ENCODE measurements around the gene ATG3.

Gene ATG3

GRCh38 chr3:112561734-112562529 is at the start of gene ATG3, which contains the start of gene SLC35A5:
Gene ATG3 (minus strand): TSS chr3:112561962. CDS start chr3:112561528, 434 bp downstream.
Gene SLC35A5 (plus strand): TSS chr3:112562045. CDS start chr3:112563404, 1,359 bp downstream.
- Histone ChIP-seq H3K27me3 (ENCODE audit: insufficient read depth, low read length, poor library complexity) (no peaks in the 10 kb centered on the region), H3K4me3 (ENCODE audit: low read depth in 1 of 2, low read length in 2 of 2) (peak within 1 kb of the TSS; percentile 67 to 96), H3K27ac (ENCODE audit: low read length) (peak within 1 kb of the TSS; percentile 98), H3K36me3 (ENCODE audit: insufficient read depth, low read length) (peaks cover 23% of the 10 kb centered on the region), H2AFZ (ENCODE audit: low read depth, low read length) (peak within 1 kb of the TSS; percentile 96), H3K4me2 (ENCODE audit: insufficient read depth, low read length) (peak within 1 kb of the TSS; percentile 80), H3K79me2 (ENCODE audit: insufficient read depth, low read length) (peaks cover 62% of the 10 kb centered on the region), H3K9me3 (ENCODE audit: insufficient read depth, low read length, severe bottlenecking) (no peaks in the 10 kb centered on the region), H4K20me1 (ENCODE audit: insufficient read depth, low read length) (peaks cover 4% of the 10 kb centered on the region; the same call in 1 of the 2 replicates), H3K9ac (ENCODE audit: low read depth, low read length) (peak within 1 kb of the TSS; percentile 87), H3K4me1 (ENCODE audit: insufficient read depth, low read length) (peaks cover 38% of the 10 kb centered on the region)
- ATAC-seq (ENCODE audit: insufficient read depth, low read depth) (peak; percentile 84), DNase-seq (peak; percentile 98)
- TF ChIP-seq CTCF (IDR thresholded peaks at IDR 0.05; ENCODE audit: borderline replicate concordance, extremely low read depth, low read length, poor library complexity, severe bottlenecking) (no peak), EZH2 (IDR thresholded peaks at IDR 0.05; ENCODE audit: borderline replicate concordance, low read depth, low read length, severe bottlenecking) (no peak)

GRCh38 chr3:112610121-112610520 is 48.4 kb upstream of the ATG3 start:
- Histone ChIP-seq H3K4me2 (ENCODE audit: insufficient read depth, low read length) (no peak overlapping the region), H3K4me3 (ENCODE audit: low read depth in 1 of 2, low read length in 2 of 2) (no peak overlapping the region), H3K36me3 (ENCODE audit: insufficient read depth, low read length) (no peaks in the 10 kb centered on the region), H3K9ac (ENCODE audit: low read depth, low read length) (no peak overlapping the region), H2AFZ (ENCODE audit: low read depth, low read length) (no peak overlapping the region), H4K20me1 (ENCODE audit: insufficient read depth, low read length) (no peaks in the 10 kb centered on the region), H3K9me3 (ENCODE audit: insufficient read depth, low read length, severe bottlenecking) (no peaks in the 10 kb centered on the region), H3K79me2 (ENCODE audit: insufficient read depth, low read length) (no peaks in the 10 kb centered on the region), H3K4me1 (ENCODE audit: insufficient read depth, low read length) (no peaks in the 10 kb centered on the region), H3K27ac (ENCODE audit: low read length) (no peak overlapping the region), H3K27me3 (ENCODE audit: insufficient read depth, low read length, poor library complexity) (peaks cover 6% of the 10 kb centered on the region)
- DNase-seq (no peak), ATAC-seq (ENCODE audit: insufficient read depth, low read depth) (no peak)
- TF ChIP-seq CTCF (IDR thresholded peaks at IDR 0.05; ENCODE audit: borderline replicate concordance, extremely low read depth, low read length, poor library complexity, severe bottlenecking) = no peak
- TF ChIP-seq EZH2 (IDR thresholded peaks at IDR 0.05; ENCODE audit: borderline replicate concordance, low read depth, low read length, severe bottlenecking) = no peak

GRCh38 chr3:112607863-112608262 is 46.1 kb upstream of the ATG3 start:
- Histone ChIP-seq H3K36me3 (ENCODE audit: insufficient read depth, low read length) (no peaks in the 10 kb centered on the region), H3K4me2 (ENCODE audit: insufficient read depth, low read length) (no peak overlapping the region), H3K79me2 (ENCODE audit: insufficient read depth, low read length) (no peaks in the 10 kb centered on the region), H3K4me3 (ENCODE audit: low read depth in 1 of 2, low read length in 2 of 2) (no peak overlapping the region), H3K9me3 (ENCODE audit: insufficient read depth, low read length, severe bottlenecking) (no peaks in the 10 kb centered on the region), H3K9ac (ENCODE audit: low read depth, low read length) (no peak overlapping the region), H4K20me1 (ENCODE audit: insufficient read depth, low read length) (no peaks in the 10 kb centered on the region), H3K27me3 (ENCODE audit: insufficient read depth, low read length, poor library complexity) (peaks cover 3% of the 10 kb centered on the region), H3K4me1 (ENCODE audit: insufficient read depth, low read length) (no peaks in the 10 kb centered on the region), H2AFZ (ENCODE audit: low read depth, low read length) (no peak overlapping the region), H3K27ac (ENCODE audit: low read length) (no peak overlapping the region)
- DNase-seq (no peak), ATAC-seq (ENCODE audit: insufficient read depth, low read depth) (no peak)
- TF ChIP-seq EZH2 (IDR thresholded peaks at IDR 0.05; ENCODE audit: borderline replicate concordance, low read depth, low read length, severe bottlenecking) = no peak
- no peak for TF ChIP-seq CTCF (IDR thresholded peaks at IDR 0.05; ENCODE audit: borderline replicate concordance, extremely low read depth, low read length, poor library complexity, severe bottlenecking)
